Embryonic facial prominence (tissue), 1 donor: ENCODE results near the gene SRPRB.
"Not testable (repeated sequence)": the region's sequence is repeated elsewhere in the genome, so short reads cannot be mapped to it uniquely, and the experiment has no call there.

ENCODE experiments used
- DNase-seq: peaks from one replicate; pipeline ENCODE4 v3.0.0-alpha.2; 2016; ENCODE audit errors: extremely low spot score

The SRPRB gene

DNA sequence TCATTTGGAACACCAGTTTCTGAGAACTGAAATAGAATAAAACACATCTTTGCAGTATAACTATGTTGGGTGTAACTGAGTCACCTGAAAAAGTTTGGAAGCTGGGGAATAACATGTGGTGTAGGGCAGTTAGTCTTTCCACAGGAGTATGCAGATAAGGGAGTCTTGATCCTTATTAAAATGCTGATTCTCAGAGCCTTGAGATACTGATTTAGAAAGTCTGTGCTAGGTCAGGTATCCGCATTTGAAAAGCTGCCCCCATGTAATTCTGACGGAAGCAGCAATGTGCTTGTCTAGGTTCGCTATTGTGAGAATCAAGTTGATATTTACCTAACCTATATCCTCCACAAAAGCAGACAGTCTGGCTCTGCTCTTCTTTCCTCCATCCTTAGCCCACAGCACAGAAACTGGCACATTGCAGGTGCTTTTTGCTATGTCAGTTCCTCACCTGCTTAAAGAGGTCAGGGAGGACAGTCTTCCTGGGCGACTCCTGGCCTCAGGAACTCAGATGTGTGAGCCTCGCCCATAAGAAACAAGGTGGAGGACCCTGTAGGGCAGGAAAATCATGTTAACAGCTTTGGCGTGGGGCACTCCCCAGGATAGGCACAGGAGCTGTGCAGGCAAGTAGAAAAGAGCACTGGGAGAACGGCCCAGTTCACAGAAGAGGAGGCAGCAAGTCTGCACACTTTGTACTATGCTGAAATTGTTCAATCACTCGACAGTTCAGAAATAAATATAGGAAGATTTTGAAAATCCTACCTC is 27.6 kb upstream of the SRPRB start:
- DNase-seq = no peak

DNA sequence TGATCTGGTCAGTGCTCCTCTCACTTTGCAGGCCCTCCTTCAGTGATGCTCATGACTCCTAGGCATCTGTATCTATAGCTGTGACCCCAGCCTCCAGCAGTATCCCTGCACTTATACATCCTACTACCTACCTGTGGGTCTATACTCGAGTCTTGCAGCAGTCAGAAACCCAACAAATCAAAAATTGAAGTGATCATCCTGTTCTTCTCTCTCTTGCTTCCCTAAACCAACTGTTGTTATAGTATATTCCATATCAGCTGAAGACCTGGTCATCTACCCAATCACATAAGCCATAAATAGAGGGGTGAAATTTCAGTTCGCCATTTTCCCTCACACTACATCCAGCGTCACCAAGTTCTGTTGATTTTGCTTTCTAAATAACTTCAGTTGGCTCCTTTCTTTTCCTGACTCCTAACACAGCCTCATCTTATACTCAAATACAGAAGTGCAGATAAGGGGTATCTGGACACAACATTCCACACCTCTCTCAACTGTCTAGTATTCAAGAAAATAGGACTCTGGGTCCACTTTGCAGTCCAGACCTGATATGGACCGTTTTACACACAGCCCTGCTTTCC is 25.9 kb upstream of the SRPRB start:
- no peak for DNase-seq

DNA sequence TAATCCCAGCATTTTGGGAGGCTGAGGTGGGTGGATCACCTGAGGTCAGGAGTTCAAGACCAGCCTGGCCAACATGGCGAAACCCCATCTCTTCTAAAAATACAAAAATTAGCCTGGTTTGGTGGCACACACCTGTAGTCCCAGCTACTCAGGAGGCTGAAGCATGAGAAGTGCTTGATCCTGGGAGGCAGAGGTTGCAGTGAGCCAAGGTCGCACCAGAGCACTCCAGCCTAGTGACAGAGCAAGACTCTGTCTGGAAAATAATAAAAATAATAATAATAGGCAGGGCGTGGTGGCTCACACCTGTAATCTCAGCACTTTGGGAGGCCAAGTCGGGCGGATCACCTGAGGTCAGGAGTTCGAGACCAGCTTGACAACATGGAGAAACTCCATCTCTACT is 24.9 kb upstream of the SRPRB start:
- not testable (repeated sequence) for DNase-seq

DNA sequence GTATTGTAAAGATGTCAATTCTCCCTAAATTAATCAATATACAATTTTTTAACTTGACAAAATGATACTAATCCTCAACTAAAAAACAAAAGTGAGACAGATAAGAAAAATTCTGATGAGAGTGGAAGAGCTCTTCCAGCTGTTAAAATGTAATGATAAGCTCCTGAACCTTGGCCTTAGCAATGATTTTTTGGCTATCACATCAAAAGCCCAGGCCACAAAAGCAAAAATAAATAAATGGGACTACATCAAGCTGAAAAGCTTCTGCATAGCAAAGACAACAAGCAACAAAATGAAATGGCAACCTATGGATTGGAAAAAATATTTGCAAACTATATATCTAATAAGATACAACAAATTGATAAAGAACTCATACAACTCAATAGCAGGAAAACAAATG is 24.0 kb upstream of the SRPRB start:
- DNase-seq = no peak

DNA sequence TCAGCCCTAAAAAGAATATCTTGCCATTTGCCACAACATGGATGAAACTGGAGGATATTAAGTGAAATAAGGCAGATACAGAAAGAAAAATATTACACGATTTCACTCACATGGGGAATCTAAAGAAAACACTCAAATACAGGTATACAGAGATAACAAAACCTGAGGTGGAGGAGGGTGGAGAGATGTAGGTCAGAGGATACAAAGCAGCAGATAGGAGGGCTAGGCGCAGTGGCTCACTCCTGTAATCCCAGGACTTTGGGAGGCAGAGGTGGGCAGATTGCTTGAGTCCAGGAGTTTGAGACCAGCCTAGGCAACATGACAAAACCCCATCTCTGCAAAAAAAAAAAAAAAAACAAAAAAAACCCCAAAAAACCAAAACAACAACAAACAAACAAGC is 23.2 kb upstream of the SRPRB start:
- no peak for DNase-seq

DNA sequence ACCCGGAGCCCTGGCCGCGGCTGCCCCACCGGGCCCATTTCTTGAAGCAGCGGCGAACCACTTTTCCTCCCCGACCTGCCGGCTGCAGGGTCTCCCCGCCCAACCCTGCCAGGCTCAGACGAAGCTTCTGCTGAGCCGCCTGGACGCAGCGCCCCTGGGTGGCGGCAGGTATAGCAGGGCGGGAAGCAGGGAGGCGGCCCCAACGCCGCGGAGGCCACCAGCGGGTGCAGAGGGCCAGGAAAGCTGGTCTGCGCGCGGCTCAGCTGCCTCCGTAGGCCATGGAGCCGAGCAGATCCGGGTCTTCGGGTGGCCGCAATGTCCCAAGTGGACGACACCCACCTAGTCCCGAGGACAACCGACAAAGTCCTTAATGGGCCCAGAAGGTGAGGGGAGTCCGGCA is 21.9 kb upstream of the SRPRB start:
- DNase-seq = no peak

DNA sequence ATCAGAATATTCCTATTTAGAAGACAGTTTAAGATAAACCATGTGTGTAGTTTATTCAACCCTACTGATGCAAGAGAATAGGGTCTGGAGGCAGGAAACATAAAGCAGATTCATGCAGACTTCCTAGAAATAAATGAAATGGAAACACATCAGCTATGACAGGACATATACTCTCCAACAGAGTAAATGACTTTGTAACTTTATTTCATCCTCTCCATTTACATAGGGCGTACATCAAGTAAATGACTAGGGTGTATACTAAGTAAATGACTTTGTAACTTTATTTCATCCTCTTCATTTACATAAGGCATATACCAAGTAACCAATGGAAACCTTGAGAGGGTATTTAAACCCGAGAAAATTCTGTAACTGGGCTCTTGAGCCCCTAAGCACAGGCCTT is 17.6 kb upstream of the SRPRB start:
- no peak for DNase-seq

DNA sequence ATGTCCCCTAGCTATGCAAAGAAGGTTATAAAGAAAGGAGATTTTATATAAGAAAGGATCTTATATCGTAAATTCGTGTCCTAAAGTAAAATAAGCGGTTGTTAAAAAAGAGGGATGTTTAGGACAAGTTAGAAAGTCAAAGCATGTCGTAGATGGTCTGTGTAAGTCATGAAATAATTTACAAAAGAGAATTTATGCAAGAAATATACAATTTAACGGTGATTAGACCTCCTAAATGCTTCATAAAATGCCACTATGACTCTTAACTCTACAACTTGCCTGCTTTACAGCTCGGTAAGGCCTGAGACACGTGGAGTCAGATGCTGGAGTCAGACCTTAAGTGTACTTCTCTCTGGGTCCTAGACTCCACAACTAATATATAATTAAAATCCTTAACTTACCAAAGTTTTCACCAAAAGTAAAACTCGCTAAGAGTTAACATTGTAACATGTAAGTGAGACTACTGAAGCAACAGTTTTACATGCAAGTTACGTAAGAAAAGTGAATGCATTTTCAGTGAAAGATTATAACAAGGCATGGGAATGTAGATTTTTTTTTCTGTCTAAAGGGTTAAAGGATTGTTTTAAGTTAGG is 13.3 kb upstream of the SRPRB start:
- DNase-seq = no peak

DNA sequence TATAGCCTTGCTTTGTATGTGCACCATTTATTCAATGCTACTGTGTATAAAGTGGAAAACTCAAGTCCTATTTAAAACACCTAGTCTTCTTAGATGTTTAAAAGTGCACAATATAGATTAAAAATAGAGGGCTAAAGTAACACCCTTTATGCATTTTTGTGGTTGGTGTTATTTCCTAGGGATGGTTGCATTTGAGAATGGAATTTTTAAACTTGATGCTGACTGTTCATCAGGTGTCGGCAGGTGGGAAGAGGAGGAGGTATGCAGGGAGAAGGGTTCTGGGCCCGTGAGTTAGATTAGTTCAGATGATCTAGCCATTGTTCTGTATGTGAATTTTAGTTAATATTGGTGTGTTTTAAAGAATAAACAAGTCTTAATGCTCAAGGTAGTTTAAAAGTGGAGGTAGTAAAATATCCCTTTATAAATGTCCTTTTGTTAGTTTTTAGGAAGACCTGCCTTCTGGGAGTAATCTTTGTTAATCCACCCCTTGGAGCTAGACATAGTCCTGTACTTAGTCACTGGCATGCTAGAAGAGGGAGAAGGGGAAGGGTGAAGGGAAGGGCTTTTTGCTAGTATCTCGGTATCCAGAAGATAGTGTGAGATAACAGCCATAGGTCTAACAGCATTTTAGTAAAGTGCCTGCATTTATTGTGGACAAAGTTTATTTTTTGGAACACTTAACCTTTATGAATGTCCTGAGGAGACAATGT is 8.1 kb upstream of the SRPRB start:
- no peak for DNase-seq

DNA sequence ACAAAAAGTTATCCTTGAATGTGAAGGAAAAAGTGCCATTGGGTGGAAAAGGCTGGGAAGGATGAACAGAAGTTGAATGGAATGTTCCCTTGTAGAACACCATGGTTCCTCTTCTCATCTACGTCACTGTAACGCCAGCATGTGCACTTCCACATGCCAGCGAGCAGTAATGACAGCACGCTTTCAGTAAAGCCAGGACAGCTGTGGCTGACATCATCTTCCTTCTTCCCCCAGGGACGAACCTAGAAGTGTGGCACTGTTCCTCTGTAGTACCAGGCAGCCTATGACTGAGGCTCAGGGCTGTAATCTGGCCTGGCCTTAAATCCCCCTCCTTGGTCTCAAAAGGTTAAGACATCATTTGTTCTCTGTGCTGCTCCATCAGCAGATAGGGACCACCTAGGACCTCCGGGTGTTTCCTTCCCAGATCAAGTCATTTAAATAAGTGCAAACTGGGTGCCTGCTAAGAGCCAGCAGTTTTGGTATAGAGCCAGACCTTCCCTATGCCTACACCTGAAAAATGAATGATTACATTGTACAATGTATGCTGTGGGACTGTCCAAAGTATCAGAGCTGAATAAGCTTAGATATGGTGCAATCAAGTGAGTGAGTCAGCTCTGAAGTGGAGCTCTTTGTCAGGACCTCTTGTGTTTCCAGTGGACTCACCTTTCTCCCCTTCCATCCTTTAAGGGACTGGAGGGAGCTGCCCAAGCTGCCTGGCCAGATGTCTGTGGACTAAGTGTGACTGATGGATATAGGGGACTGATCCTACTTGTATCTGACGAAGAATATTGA is 5.6 kb upstream of the SRPRB start:
- DNase-seq = no peak

DNA sequence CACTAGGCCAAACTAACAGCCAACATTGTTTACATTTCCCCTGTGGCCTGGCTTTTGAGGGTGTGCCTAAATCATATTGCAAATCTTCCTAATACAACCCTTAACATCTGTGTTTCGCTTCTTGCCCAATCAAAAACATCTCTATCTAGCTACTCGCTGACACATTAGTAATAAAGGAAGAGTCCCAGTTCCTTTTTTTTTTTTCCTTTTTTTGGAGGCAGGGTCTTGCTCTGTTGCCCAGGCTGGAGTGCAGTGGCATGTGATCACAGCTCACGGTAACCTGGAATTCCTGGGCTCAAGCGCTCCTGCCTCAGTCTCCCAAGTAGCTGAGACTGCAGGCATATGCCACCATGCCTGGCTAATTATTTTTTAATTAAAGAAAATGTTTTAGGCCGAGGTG is 2.1 kb upstream of the SRPRB start:
- DNase-seq = no peak

DNA sequence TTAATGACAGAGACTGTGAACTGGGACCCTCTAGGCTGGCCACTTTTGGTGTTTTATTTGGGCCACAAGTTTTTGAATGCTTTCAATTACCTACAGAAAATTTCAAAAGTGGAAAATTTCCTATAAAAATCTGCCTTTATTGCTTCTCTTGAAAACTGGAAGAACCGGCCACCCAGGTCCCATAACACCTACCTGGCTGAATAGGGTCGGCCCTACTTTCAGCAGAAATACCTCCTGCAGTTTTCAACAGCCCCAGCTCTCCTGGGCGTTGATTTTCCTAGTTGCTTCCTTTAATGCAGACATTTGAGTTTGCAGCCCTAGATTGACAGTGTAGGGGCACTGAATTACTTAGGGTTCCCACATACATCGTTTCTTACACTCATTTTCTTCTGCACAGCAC is 719 bp upstream of the SRPRB start:
- DNase-seq = no peak

DNA sequence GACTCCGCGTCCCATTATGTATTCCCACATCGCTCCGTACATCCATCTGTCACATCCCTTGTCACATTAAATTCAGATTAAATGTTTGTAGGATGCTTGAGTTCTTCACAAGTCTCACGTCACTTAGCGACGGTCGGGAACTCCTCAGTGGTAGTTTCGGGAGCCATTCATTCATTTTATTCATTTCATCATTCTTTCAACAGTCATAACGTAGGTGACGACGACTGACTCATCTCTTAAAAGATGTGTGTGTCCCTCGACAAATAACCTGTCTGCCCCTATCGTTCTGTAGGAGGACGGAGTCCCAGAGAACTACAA is 272 bp upstream of the SRPRB start:
- DNase-seq = no peak

DNA sequence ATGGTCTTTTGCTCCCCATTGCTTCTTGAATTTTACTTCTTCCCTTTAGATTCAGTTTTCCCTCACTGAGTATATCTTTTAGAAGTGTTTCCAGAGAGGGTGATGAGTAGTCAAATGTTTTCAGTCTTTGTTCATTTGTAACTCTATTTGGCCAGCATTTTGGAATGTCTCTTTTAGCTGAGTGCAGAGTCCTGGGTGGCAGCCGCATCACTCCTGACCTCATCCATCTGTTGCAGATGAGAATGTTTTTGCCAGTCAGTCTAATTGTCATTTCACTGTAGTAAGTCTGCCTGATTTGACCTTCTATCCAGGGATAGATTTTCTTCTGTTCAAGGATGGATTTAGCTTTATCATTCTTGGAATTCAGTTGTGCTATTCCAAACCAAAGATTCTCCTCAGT is 7.3 kb downstream of the SRPRB start:
- no peak for DNase-seq

DNA sequence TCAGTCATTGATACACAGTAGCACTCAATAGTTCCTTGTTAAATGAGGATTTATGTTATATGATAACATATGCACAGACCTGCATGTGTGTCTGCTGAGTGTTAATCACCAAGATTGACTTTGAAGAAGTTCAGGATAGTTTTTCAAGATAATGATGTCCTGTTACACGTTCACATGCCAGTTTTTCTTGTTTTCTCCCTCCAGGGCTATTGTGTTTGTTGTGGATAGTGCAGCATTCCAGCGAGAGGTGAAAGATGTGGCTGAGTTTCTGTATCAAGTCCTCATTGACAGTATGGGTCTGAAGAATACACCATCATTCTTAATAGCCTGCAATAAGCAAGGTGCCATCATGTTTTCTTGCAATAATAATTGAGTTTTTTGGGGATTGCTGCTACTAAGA is 9.8 kb downstream of the SRPRB start:
- no peak for DNase-seq

DNA sequence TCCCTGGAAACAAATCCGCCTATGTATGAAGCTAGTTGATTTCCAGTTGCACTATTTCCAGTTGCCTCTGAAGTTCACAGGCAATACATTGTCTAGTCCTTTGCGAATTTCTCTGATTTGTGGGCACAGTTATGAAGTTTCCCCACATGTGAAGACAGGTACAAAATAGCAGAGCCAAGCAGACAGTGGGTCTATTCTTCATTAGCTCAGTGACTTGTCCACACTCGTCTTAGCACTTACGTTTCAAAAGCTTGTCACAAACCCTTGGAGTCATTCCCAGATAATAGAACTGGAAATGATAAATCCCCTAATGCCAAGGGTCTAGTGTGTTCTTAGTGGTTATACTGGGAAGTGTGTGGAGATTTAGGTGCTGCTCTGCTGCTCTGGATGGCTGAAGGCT is 14.5 kb downstream of the SRPRB start:
- no peak for DNase-seq

DNA sequence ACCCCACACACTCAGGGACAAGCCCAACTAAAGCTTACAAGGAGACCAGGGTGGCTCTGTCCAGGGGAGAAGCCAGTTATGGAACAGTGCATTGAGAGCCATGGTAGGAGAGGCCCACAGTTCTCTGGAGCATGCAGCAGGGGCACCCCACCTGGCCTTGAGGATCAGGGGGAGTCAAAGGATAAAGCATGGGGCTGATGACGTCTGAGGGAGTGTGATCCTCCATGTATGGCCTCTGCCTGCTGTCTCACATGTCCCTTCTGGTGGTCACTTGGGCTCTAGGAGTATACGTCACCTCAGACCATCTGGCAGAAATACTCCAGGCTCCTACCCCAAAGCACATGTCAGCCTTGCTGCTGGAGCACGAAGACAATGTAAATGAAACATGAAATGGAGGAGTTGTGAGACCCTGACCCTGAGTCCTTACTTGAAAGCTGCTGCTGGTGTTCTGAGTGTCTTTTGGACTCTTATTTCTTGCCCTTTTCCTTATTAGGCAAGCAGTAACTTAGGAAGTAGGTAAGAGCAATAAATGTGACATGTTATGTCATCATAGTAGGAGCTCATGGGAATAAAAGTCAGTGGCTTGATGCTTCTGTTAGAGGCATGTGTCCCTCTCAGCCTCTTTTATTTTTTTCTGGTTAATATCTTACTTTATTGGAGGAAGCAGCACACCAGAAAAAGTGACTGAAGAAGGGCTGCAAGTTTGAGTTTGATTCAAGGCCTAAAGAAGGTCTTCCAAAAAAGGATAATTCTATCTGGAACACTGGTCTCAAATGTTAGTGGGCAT is 15.5 kb downstream of the SRPRB start:
- no peak for DNase-seq

DNA sequence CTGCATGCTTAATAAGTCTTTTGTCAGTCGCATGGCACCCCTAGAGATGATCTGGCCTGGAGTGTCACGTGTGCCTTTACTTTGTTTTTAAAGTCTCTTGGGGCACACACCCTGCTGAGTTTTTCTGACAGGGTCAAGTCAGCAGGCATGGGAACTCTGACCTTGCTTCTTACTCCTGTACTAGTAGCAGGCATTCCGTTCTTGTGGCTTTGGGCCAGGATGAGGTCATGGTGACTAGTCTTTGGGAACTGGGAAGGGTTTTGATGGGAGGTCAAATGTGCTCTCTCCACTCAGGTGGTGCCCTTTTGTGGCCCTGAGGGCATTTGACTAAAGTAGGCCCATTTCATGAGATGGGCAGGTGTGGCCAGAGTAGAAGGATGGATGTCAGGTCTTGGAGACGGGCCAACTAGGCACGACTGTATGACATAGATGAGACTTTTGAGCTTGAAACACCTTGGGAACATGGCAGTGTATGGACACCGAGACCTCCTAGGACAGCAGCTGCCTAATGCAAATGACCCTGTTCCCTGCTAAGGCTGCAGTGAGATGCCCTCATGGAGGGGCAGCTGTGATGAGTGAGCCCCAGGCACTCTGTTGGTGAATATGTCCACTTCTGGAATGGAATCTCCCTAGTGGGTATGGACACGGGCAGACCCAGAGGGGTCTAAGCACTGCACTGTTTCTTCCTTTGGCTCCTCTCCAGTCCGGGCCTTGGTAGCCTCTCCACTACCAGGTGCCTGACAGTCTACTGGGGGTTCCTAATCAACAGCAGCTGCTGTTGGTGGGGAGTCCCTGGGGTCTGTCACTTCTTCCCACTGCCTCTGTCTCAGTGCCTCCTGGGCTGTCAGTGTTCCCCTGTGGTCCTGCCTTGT is 16.4 kb downstream of the SRPRB start:
- DNase-seq = no peak

DNA sequence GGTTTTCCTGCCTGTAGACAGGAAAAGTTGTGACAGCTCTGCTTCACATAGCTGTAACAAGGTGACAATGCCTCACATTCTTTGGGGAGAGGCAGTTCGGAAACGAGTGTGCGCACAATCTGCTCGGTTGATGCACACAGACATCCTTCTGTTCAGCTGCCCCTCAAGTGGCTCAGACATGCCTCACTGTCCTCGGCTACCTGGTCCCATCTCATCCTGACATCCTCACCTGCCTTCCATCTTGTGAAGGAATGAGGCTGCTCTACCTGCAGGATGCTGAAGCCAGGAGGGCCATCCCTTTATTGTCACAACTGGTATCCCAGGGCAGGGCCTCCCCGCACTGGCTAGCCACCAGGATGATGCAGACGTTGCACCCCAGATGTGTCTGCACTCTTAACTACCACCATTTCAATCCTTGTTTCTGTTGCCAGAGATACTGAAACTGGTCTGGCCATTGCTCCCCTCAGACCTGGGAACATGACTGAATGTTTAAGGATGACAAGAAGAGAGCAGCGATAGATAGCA is 19.4 kb downstream of the SRPRB start:
- DNase-seq = no peak
